ENCODE results near the gene SMIM35.

The SMIM35 gene

DNA sequence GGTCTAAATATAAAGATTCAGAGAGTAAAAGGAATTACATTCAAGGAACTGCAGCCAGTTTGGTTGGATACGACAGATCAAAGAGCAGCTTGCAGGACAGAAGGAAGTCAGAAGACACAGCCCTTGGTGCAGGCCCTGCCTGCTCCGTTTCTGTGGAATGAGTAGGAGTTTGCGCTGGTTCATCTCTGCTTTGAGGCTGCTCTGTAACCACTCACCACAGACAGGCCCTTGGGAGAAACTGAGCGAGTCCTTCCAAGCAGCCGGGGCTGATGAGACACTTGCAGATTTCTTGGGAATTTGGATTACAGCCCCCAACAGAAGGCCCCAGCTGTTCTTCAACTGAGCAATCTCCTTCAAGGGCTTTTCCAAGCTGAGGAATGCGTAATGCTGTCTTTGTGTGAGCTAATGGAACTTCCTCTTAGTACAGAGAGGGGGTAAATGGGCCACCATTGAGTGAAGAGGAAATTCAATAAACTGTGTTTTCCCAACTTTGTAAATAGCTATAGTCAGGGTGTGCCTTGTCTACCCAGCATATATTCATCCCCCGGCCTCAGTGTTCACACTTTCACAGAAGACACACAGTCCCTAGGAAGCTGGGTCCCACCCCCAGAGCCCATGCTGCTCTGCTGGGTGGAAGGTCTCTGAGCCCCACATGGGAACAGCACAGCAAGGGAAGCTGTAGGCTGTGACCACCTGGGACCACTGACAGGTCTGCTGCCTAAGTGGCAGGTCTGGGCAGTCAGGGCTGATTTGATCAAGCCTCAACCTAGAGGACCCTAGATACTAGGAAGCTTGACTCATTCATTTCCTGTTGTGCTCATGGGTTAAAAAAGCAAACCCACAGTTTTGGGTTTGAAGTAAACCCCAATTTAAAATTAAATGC lies 84.0 kb downstream of the SMIM35 start:
- DNase-seq (ENCODE audit: low read depth), result no peak

- DNase-seq (ENCODE audit: low read depth), result no peak
Measured at GRCh38 chr11:118002010-118002540, 84.7 kb downstream of the SMIM35 start.

DNA sequence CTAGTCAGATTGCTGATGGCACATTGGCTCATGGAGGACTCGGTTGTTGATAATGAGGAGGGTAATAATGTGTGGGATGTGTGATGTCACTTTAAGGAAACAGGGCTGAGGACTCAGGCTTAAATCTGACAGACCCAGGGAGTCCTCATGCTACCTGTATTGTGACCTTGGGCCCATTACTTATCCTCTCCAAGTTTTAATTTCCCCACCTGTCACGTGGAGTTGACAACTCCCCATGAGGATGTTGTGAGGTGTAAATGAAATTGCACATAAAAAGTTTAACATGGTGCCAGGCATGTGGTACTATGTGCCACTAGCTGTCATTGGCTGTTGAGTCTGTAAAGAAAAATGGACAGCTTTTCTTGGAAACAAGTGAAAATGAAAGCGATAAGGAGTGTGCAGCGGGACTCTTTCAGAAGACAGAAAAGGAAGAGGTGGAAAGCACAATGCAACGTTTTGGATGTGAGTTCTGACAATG lies 85.2 kb downstream of the SMIM35 start:
- DNase-seq (ENCODE audit: low read depth), result no peak

GRCh38 chr11:118000850-118001228 lies 85.9 kb downstream of the SMIM35 start:
- no peak for DNase-seq (ENCODE audit: low read depth)

GRCh38 chr11:118000067-118000849 lies 86.5 kb downstream of the SMIM35 start:
- no peak for DNase-seq (ENCODE audit: low read depth)

DNA sequence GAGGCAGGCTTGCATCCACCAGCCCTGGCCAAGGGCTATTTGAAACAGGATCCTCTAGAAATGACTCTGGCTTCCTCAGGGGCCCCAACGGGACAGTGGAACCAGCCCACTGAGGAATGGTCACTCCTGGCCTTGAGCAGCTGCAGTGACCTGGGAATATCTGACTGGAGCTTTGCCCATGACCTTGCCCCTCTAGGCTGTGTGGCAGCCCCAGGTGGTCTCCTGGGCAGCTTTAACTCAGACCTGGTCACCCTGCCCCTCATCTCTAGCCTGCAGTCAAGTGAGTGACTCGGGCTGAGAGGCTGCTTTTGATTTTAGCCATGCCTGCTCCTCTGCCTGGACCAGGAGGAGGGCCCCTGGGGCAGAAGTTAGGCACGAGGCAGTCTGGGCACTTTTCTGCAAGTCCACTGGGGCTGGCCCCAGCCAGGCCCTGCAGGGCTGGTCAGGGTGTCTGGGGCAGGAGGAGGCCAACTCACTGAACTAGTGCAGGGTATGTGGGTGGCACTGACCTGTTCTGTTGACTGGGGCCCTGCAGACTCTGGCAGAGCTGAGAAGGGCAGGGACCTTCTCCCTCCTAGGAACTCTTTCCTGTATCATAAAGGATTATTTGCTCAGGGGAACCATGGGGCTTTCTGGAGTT lies 87.3 kb downstream of the SMIM35 start:
- no peak for DNase-seq (ENCODE audit: low read depth)

DNA sequence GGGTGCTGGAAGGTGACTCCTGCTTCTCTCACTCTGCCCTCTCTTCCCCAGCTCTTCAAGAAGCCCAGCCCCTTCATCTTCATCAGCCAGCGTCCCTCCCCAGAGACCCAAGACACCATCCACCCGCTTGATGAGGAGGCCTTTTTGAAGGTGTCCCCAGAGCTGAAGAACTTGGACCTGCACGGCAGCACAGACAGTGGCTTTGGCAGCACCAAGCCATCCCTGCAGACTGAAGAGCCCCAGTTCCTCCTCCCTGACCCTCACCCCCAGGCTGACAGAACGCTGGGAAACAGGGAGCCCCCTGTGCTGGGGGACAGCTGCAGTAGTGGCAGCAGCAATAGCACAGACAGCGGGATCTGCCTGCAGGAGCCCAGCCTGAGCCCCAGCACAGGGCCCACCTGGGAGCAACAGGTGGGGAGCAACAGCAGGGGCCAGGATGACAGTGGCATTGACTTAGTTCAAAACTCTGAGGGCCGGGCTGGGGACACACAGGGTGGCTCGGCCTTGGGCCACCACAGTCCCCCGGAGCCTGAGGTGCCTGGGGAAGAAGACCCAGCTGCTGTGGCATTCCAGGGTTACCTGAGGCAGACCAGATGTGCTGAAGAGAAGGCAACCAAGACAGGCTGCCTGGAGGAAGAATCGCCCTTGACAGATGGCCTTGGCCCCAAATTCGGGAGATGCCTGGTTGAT lies 88.0 kb downstream of the SMIM35 start:
- DNase-seq (ENCODE audit: low read depth), result no peak

GRCh38 chr11:117997823-117998579 lies 88.8 kb downstream of the SMIM35 start:
- no peak for DNase-seq (ENCODE audit: low read depth)

DNA sequence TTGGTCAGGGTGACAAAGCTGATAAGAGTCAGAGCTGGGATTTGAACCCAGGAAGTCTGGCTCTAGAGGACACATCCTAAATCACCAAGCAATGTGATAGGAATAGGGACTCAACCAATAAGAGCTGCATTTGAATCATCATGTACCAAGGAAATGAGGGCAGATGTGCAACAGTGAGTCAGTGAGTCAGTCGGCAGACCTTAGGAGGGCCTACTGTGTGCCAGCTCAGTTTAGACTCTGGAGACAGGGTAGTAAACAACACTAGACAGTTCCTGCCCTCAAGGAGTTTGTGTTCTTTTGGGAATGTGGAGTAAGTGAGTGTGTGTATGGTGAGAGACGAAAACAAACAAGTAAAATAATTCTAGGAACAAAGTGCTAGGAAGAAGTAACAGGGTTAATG lies 89.4 kb downstream of the SMIM35 start:
- DNase-seq (ENCODE audit: low read depth), result no peak

DNA sequence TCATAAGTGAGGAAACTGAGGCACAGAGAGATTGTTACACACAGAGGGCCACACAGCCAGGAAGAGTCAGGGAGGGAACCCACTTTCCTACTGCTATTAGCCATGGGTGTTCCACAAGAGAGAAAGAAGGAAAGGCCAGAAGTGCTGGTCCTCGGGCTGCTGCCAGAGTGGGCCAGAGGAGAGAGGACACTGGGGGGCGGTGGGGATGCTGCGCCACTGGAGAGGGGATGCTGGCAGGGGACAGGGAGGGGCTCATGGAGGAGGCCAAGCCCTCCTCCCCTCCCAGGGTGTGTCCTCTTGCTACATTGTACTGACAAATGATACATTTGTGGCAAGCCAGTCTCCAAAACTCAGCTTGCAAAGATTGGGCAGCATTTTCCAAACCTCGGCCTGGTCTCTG lies 90.7 kb downstream of the SMIM35 start:
- DNase-seq (ENCODE audit: low read depth), result no peak

DNA sequence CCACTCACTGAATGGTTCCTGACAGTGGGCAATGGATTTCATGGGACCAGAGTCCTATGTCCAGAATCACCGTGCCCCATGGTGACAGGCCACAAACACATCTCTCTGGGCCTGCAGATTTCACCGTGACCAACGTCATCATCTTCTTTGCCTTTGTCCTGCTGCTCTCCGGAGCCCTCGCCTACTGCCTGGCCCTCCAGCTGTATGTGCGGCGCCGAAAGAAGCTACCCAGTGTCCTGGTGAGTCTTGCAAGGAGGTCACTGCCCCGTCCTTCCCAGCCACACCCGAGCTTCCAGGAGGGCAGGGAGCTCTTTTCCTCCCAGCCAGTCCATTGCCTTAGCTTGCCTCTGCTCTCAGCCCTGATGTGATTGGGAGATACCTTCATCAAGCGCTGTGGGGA lies 91.3 kb downstream of the SMIM35 start:
- no peak for DNase-seq (ENCODE audit: low read depth)

DNA sequence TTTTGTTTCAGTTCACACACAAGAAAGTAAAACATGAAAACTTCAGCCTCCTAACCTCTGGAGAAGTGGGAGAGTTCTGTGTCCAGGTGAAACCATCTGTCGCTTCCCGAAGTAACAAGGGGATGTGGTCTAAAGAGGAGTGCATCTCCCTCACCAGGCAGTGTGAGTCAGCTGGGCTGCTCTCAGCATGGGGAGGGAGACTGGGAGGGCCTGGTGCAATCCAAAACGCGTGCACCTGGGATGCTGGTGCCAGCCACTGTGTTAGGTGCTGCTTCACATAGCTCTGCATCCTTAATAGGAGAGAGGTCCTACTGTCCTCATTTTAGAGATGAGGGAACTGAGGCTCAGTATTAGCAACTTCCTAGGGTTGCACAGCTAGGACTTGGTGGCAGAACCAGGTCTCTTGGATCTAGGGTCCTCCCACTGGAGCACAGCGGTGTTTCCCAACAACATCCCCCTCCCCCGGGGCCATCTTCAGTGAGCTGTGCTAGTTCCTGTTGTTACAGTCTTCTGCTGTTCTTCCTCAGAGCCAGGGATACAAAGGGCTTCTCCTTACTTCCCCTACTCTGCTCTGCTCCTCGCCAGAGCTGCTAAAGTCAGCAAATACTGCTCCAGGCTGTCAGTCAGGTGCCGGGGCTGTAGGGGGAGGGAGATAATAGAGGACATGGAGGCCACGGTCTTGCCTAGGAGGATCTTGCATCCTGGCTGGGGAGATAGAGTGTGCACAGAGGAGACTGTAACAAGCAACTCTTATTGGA lies 92.6 kb downstream of the SMIM35 start:
- DNase-seq (ENCODE audit: low read depth), result no peak

- DNase-seq (ENCODE audit: low read depth), result no peak
Measured at GRCh38 chr11:117992620-117993019, 94.1 kb downstream of the SMIM35 start.

DNA sequence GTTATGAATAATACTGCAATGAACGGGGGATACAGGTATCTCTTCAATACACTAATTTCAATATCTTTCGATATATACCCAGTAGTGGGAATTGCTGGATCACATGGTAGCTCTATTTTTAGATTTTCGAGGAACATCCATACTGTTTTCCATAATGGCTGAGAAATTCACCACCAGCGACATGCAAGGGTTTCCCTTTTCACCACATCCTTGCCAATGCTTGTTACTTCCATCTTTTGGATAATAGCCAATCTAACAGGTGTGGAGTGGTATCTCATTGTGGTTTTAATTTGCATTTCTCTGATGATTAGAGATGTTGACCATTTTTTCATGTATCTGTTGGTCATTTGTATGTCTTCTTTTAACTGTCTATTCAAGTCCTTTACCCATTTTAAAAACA lies 94.6 kb downstream of the SMIM35 start:
- no peak for DNase-seq (ENCODE audit: low read depth)

- no peak for DNase-seq (ENCODE audit: low read depth)
Measured at GRCh38 chr11:117989351-117990102, 97.2 kb downstream of the SMIM35 start.

- no peak for DNase-seq (ENCODE audit: low read depth)
Measured at GRCh38 chr11:117986981-117987574, 99.7 kb downstream of the SMIM35 start.

DNA sequence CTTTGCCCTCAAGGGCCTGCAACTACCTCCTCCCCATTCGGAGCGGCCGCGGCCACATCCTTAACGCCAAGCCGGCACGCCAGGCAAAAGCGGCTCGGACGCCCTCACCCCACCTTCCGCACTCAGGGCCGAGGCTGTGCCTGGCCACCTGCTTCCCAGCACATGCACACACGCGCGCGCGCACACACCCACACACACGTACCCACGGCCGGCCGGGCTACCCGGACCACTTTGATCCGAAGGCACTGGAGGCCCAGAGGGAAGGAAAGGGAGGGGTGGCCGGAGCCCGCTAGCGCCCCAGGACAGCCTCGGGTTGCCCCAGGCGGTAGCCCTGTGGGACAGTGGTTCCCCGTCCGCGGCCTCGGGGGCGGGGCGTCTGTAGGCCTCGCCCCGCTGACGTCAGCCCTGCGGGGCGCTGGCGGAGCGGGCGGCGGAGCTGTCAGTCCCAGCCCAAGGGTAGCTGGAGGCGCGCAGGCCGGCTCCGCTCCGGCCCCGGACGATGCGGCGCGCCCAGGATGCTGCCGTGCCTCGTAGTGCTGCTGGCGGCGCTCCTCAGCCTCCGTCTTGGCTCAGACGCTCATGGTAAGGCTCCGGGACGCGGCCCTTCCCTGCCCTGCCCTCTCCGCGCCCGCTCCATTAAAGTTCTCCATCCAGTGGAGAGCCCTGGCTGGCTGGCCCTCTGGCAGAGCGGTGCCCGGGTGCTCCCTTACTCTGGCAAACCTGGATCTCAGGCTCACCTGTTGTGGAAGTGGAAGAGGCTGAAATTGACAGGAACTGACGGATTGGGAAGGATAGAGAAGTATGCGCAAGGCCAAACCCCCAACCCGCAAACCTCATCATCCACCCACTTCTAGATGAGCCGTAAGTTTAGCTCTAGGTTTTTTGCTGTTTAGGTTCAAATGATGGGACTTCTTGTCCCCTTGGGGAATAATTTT lies 100.5 kb downstream of the SMIM35 start, which contains the start of gene IL10RA:
TSS of gene IL10RA (plus strand) at position 442 of the 935 bp plus-strand sequence. CDS start at position 516, 74 bp downstream.
- peak; percentile 66 for DNase-seq (ENCODE audit: low read depth)

DNA sequence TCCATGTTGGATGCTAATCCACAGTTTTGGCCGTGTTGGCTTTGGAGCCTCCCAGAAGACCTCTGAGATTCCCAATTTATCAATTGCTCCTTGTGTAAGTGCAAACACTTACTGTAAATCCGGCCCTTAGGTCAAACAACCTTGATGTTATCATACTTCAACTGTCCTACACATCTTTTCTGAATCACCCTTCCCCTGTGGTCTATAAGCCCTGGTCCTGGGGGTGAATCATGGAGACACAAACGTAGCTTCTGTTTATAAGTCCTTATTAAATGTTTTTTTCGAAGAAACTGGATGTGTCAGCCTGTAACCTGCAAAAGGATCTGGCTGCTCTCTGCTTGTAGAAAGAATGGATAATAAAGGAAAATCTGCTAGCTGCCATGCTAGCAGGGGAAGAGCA lies 102.3 kb downstream of the SMIM35 start:
- no peak for DNase-seq (ENCODE audit: low read depth)
